ENCODE data around the gene APEH.

The APEH gene

DNA sequence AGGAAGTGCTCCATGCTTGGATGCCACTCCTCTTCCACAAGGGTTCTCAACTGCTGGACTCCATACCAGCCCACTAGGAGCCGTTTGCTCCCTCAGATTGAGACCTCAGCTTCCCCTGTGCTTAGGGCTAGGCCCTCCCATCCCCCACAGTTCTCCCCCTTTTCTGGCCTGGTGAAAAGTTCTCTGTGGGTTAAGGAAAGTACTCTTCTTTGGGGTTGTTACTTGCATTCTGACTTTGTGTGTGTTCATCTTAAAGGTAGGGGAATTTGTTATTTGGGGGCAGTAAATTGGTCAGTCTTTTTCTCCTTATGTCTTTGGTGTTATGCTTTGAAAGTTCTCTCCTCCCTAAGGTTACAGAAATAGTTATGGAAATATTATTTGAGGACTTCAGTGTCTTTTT is 24.0 kb upstream of the APEH start:
- in situ Hi-C loops (cut with MboI; ENCODE audit: low sequenced_read_pairs), result no loop called here

GRCh38 chr3:49650637-49651036 is 23.5 kb upstream of the APEH start:
- in situ Hi-C loops (cut with MboI; ENCODE audit: low sequenced_read_pairs), result no loop called here

DNA sequence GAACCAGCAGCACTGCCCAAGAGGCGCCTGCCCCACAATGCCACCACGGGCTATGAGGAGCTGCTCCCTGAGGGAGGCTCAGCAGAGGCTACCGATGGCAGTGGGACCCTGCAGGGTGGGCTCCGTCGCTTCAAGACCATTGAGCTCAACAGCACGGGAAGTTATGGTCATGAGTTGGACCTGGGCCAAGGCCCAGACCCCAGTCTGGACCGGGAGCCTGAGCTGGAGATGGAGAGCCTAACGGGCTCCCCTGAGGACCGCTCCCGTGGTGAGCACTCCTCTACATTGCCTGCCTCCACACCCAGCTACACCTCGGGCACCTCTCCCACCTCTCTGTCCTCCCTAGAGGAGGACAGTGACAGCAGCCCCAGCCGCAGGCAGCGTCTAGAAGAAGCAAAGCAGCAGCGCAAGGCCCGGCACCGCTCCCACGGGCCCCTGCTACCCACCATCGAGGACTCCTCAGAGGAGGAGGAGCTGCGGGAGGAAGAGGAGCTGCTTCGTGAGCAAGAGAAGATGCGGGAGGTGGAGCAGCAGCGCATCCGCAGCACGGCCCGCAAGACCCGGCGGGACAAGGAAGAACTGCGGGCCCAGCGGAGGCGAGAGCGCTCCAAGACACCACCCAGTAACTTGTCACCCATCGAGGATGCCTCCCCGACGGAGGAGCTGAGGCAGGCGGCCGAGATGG is 21.8 kb upstream of the APEH start:
- in situ Hi-C loops (cut with MboI; ENCODE audit: low sequenced_read_pairs), result no loop called here

DNA sequence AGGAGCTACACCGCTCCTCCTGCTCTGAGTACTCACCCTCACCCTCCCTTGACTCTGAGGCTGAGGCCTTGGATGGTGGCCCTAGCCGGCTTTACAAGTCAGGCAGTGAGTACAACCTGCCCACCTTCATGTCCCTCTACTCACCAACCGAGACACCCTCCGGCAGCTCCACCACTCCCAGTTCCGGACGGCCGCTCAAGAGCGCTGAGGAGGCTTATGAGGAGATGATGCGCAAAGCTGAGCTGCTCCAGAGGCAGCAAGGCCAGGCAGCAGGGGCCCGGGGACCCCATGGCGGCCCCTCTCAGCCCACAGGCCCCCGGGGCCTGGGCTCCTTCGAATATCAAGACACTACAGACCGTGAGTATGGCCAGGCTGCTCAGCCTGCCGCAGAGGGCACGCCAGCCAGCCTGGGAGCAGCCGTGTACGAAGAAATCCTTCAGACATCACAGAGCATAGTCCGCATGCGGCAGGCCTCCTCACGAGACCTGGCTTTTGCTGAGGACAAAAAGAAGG is 21.2 kb upstream of the APEH start:
- in situ Hi-C loops (cut with MboI; ENCODE audit: low sequenced_read_pairs), result no loop called here

- in situ Hi-C loops (cut with MboI; ENCODE audit: low sequenced_read_pairs), result no loop called here
These were observed 20.5 kb upstream of the APEH start for GRCh38 chr3:49653621-49654020.

- in situ Hi-C loops (cut with MboI; ENCODE audit: low sequenced_read_pairs), result no loop called here
These were observed 19.9 kb upstream of the APEH start for GRCh38 chr3:49654176-49654825.

DNA sequence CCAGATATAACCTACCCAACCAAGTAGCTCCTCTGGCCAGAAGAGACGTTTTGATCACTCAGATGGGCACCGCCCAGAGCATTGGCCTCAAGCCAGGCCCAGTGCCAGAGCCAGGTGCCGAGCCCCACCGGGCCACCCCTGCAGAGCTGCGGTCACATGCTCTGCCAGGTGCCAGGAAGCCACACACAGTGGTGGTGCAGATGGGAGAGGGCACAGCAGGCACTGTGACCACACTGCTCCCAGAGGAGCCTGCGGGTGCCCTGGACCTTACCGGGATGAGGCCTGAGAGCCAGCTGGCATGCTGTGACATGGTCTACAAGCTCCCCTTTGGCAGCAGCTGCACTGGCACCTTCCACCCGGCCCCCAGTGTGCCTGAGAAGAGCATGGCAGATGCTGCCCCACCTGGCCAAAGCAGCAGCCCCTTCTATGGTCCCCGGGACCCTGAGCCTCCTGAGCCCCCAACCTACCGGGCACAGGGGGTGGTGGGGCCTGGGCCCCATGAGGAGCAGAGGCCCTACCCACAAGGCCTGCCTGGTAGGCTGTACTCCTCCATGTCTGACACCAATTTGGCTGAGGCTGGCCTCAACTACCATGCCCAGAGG is 19.1 kb upstream of the APEH start:
- in situ Hi-C loops (cut with MboI; ENCODE audit: low sequenced_read_pairs), result no loop called here

DNA sequence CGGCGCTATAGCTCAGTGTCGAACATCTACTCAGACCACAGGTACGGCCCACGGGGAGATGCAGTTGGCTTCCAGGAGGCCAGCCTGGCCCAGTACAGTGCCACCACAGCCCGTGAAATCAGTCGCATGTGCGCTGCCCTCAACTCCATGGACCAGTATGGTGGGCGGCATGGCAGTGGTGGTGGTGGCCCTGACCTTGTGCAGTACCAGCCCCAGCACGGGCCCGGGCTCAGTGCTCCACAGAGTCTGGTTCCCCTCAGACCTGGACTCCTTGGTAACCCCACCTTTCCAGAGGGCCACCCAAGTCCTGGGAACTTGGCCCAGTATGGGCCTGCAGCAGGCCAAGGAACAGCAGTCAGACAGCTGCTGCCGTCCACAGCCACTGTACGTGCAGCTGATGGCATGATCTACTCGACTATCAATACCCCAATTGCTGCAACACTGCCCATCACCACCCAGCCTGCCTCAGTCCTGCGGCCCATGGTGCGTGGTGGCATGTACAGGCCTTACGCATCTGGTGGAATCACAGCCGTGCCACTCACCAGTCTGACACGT is 18.3 kb upstream of the APEH start:
- in situ Hi-C loops (cut with MboI; ENCODE audit: low sequenced_read_pairs), result no loop called here

GRCh38 chr3:49656541-49657112 is 17.5 kb upstream of the APEH start:
- in situ Hi-C loops (cut with MboI; ENCODE audit: low sequenced_read_pairs), result no loop called here

DNA sequence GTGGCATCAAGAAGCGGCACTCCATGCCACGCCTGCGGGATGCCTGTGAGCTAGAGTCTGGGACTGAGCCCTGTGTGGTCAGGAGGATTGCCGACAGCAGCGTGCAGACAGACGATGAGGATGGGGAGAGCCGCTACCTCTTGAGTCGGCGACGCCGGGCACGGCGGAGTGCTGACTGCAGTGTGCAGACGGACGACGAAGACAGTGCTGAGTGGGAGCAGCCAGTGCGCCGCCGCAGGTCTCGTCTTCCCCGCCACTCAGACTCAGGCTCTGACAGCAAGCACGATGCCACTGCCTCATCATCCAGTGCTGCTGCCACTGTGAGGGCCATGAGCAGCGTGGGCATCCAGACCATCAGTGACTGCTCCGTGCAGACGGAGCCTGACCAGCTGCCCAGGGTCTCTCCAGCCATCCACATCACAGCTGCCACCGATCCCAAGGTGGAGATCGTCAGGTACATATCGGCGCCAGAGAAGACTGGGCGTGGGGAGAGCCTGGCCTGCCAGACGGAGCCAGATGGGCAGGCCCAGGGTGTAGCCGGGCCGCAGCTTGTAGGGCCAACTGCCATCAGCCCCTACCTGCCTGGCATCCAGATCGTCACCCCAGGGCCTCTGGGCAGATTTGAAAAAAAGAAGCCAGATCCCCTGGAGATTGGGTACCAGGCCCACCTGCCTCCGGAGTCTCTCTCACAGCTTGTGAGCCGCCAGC is 16.8 kb upstream of the APEH start:
- in situ Hi-C loops (cut with MboI; ENCODE audit: low sequenced_read_pairs), result no loop called here

DNA sequence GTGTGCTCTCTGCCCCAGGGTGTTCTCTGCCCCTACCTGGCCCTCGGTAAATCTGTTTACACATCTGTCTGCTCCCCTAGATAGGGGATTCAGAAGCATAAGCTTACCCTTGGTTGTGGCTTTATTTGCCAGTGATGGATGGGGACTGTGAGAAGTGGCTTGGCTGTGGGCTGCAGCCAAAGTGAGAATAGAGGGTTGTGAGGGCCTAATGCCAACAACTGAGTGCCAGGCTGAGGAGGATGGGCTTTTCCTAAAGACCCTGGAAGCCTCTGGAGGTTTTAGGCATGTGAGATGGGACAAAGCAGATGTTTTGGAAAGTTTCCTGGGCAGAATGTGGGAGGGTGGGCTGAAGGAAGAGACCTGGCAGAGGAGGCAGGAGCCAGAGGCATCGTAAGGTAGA is 15.4 kb upstream of the APEH start:
- in situ Hi-C loops (cut with MboI; ENCODE audit: low sequenced_read_pairs), result no loop called here

DNA sequence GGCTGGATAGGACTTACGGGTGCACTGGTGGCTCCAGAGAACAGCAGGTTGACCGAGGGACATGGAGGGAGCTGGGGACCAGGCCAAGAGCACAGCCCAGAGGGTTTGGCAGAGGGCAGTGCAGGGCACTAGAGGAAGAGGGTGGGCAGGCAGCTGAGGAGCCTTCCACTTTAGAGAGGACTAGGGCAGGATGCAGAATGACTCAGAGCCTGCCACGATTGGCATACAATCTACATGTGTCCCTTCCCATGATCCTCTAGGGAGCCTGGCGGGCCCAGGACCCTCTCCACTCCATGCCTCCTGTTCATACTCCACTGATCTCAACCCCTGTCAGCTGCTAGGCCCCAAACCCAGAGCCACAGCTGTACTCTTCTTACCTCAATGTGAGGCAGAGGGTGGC is 14.4 kb upstream of the APEH start:
- in situ Hi-C loops (cut with MboI; ENCODE audit: low sequenced_read_pairs), result no loop called here

DNA sequence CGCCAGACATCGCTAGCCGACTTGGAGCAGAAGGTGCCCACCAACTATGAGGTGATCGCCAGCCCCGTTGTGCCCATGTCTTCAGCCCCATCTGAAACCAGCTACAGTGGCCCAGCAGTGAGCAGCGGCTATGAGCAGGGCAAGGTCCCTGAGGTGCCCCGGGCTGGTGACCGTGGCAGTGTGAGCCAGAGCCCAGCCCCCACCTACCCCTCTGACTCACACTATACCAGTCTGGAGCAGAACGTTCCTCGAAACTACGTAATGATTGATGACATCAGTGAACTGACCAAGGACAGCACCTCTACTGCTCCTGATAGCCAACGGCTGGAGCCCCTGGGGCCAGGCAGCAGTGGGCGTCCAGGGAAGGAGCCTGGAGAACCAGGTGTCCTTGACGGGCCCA is 12.9 kb upstream of the APEH start:
- in situ Hi-C loops (cut with MboI; ENCODE audit: low sequenced_read_pairs), result no loop called here

- in situ Hi-C loops (cut with MboI; ENCODE audit: low sequenced_read_pairs), result no loop called here
These were observed 12.1 kb upstream of the APEH start for GRCh38 chr3:49662021-49662420.

DNA sequence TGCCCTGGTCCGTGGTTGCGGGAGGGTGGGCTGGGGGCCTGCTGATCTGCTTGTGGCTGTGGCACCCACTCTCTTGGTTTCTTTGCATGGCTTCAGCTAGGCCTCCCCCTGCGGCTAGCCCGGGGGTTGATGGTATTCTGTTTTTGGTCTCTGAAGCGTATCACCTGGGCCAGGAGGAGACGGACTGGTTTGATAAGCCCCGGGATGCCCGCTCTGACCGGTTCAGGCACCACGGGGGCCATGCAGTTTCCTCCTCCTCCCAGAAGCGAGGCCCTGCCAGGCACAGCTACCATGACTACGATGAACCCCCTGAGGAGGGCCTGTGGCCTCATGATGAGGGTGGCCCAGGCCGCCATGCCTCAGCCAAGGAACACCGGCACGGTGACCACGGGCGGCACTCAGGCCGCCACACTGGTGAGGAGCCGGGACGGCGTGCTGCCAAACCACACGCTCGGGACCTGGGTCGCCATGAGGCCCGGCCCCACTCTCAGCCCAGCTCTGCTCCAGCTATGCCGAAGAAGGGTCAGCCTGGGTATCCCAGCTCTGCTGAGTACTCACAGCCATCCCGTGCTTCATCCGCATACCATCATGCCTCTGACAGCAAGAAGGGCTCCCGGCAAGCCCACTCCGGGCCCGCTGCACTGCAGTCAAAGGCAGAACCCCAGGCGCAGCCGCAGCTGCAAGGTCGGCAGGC is 11.3 kb upstream of the APEH start:
- in situ Hi-C loops (cut with MboI; ENCODE audit: low sequenced_read_pairs), result no loop called here

- in situ Hi-C loops (cut with MboI; ENCODE audit: low sequenced_read_pairs), result no loop called here
These were observed 10.3 kb upstream of the APEH start for GRCh38 chr3:49663831-49664230.

- in situ Hi-C loops (cut with MboI; ENCODE audit: low sequenced_read_pairs), result no loop called here
These were observed 9.9 kb upstream of the APEH start for GRCh38 chr3:49664300-49664699.

DNA sequence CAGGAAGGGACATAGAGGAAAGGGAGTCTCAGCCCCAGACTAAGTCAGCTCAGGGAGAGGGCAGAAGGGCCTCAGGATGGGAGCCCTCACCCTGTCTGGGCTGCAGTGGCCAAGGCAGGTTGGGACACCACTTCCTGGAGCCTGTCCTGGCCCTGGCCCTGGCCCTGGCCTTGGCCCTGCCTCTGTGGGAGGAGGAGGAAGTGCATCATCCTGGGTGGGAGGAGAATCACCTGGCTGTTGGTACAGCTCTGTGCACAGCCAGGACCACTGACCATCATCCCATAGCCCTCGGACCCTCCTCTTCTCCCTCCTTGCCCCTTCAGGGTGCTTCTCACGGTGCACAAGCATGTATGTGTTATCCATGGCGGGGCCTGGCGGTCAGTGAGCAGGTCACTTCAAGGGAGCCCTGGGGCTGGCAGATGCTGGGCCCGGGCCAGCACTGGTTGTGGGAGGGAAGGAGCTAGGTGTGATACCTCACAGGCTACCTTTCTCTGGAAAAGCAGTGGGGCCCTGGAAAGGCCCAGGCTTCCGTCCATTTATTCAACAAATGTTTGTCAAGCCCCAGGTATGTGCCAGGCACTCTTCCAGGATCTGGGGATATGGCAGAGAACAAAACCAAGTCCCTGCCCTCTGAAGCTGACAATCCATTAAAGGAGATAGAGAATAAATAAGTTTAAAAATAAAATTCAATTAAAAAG is 8.2 kb upstream of the APEH start:
- in situ Hi-C loops (cut with MboI; ENCODE audit: low sequenced_read_pairs), result no loop called here

DNA sequence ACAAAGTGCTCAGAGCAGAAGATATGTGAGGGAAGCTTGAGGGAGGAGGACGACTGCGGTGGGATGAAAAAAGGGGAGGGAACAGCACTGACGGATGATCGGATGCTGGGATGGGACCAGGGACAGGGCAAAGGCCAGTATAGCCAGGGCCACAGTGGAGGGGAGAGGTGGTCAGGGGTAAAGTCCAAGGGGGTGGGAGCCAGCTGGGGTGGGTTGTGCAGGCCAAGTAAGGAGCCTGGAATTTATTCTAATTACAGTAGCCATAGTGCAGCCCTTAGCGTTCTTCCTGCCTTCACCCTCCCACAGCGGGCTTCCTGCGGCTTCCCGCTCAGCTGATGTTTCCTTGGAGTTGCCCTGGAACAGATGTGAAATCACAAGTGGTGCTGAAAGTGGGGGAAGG is 7.6 kb upstream of the APEH start:
- in situ Hi-C loops (cut with MboI; ENCODE audit: low sequenced_read_pairs), result no loop called here

Measured in hTERT RPE-1 (cell line).